OCI-LY7 (cell line): ENCODE results near the gene R3HDM4. TPM values are rescaled to one million over a fixed set of nuclear protein-coding genes. Genes with fewer than 3 reads are reported as not detected.

Experiments used
- BruUV-seq: library from RNA; stranded (reverse); fragments of 400-500 nt; replicated peaks from 2 replicates; lab custom pipeline; 2021; lab: Mats Ljungman, UMichigan
- CTCF ChIA-PET: fragments of 300-600 bp; sonication (Branson Sonifier 250); formaldehyde crosslinking; loops from one replicate; lab custom pipeline; 2022; ENCODE audit warnings: antibody characterized with exemption; ENCODE audit not compliant: unreplicated experiment; lab: Charles Lee
- POLR2A ChIA-PET: fragments of 300-600 bp; sonication (Branson Sonifier 250); formaldehyde crosslinking; loops from one replicate; lab custom pipeline; 2022; ENCODE audit warnings: antibody characterized with exemption; lab: Charles Lee
- DNase-seq: peaks from one replicate; pipeline ENCODE4 v3.0.0-alpha.2; 2015; ENCODE audit warnings: low spot score
- H2AFZ ChIP-seq: fragments of 200-600 bp; sonication (generic), shearing (Covaris generic); 2 replicates; pipeline ENCODE4 v1.6.1; 2014; ENCODE audit warnings: mild to moderate bottlenecking, antibody characterized with exemption, low read length, moderate library complexity
- H3K27ac ChIP-seq: fragments of 200-600 bp; sonication (generic); 2 replicates; pipeline ENCODE4 v1.5.1; 2014; ENCODE audit warnings: mixed run types, low read depth, mild to moderate bottlenecking, moderate library complexity, low read length, inconsistent platforms; ENCODE audit not compliant: poor library complexity, severe bottlenecking
- H3K36me3 ChIP-seq: fragments of 200-600 bp; sonication (generic); 2 replicates; pipeline ENCODE4 v1.6.1; 2014; ENCODE audit warnings: mild to moderate bottlenecking, antibody characterized with exemption, low read length, moderate library complexity, mixed read lengths; ENCODE audit not compliant: insufficient read depth
- H3K4me1 ChIP-seq: fragments of 200-600 bp; sonication (generic); 2 replicates; pipeline ENCODE4 v1.5.1; 2014; ENCODE audit warnings: mild to moderate bottlenecking, low read length; ENCODE audit not compliant: insufficient read depth, poor library complexity, severe bottlenecking
- H3K4me2 ChIP-seq: fragments of 200-600 bp; sonication (generic); 2 replicates; pipeline ENCODE4 v1.6.1; 2014; ENCODE audit warnings: mild to moderate bottlenecking, low read length
- H3K4me3 ChIP-seq: fragments of 200-600 bp; sonication (generic); 2 replicates; pipeline ENCODE4 v1.5.1; 2014; ENCODE audit warnings: mild to moderate bottlenecking, low read depth, low read length; ENCODE audit not compliant: poor library complexity, severe bottlenecking
- H3K79me2 ChIP-seq: fragments of 200-600 bp; sonication (generic); 2 replicates; pipeline ENCODE4 v1.6.1; 2016; ENCODE audit warnings: low read depth, mild to moderate bottlenecking, low read length, moderate library complexity, mixed read lengths; ENCODE audit not compliant: insufficient read depth
- H3K9me2 ChIP-seq: fragments of 200-600 bp; sonication (generic); 2 replicates; pipeline ENCODE4 v1.6.1; 2016; ENCODE audit warnings: mild to moderate bottlenecking, low read length, mixed read lengths; ENCODE audit not compliant: insufficient read depth
- H3K9me3 ChIP-seq: fragments of 200-600 bp; sonication (generic); 2 replicates; pipeline ENCODE4 v1.6.1; 2014; ENCODE audit warnings: mild to moderate bottlenecking, mixed run types, low read length, mixed read lengths
- H4K20me1 ChIP-seq: fragments of 200-600 bp; sonication (generic); 2 replicates; pipeline ENCODE4 v1.6.1; 2014; ENCODE audit warnings: mild to moderate bottlenecking, antibody characterized with exemption, low read length, moderate library complexity, mixed read lengths; ENCODE audit not compliant: insufficient read depth
- CTCF ChIP-seq: fragments of 200-600 bp; sonication (generic); conservative IDR thresholded peaks from 2 replicates; pipeline ENCODE4 v1.5.1; 2014; ENCODE audit warnings: mild to moderate bottlenecking, antibody characterized with exemption, low read length, moderate library complexity, mixed read lengths
- EZH2phosphoT487 ChIP-seq: fragments of 200-600 bp; sonication (generic); IDR thresholded peaks from 2 replicates; pipeline ENCODE4 v1.6.1; 2018; ENCODE audit warnings: low read depth, borderline replicate concordance, mild to moderate bottlenecking, mixed run types, antibody characterized with exemption, low read length, moderate library complexity, mixed read lengths
- intact Hi-C: fragments of 100-400 bp; cut with micrococcal nuclease; formaldehyde crosslinking; loops from one replicate; pipeline ENCODE4 v1.10.0; 2022; ENCODE audit not compliant: unreplicated experiment
- total RNA-seq, 2 experiments: library from RNA; depleted of rRNA in 1 of 2; stranded (reverse); fragments of >200 nt in 1 of 2; shearing (Covaris generic) in 1 of 2; gene quantifications; 2 replicates each; pipeline ENCODE4 v1.2.3, GENCODE V29; 2014 to 2022

Gene R3HDM4
- total RNA-seq, 2 experiments from 2014 or later = 43.5 to 64.9 TPM

GRCh38 chr19:898663-899062 lies 14.4 kb downstream of the R3HDM4 start:
- peaks cover 17% of the 10 kb centered on the region; the same call in 1 of the 2 replicates for H3K36me3 ChIP-seq
- no TSS peak for BruUV-seq
- CTCF ChIA-PET = no interaction called here

GRCh38 chr19:897442-898039 lies 15.5 kb downstream of the R3HDM4 start:
- ChIA-PET POLR2A (no interaction called here), CTCF (no interaction called here)
- Histone ChIP-seq H4K20me1 (no peaks in the 10 kb centered on the region), H3K4me2 (no peak overlapping the region), H3K4me3 (no peak overlapping the region), H3K4me1 (peaks cover 22% of the 10 kb centered on the region), H3K9me3 (no peaks in the 10 kb centered on the region), H2AFZ (no peak overlapping the region), H3K9me2 (no peaks in the 10 kb centered on the region), H3K36me3 (peaks cover 17% of the 10 kb centered on the region; the same call in 1 of the 2 replicates), H3K27ac (no peak overlapping the region), H3K79me2 (no peaks in the 10 kb centered on the region)
- BruUV-seq = no TSS peak
- TF ChIP-seq CTCF (no peak), EZH2phosphoT487 (no peak)
- DNase-seq = no peak
- intact Hi-C loops = no loop called here

More at GRCh38 chr19:898663-899062, 14.4 kb downstream of the R3HDM4 start:
- H2AFZ ChIP-seq = no peak overlapping the region
- H3K27ac ChIP-seq = peak overlapping the region; percentile 54
- intact Hi-C loops = no loop called here
- no peak for TF ChIP-seq EZH2phosphoT487
- no peak for TF ChIP-seq CTCF
- no peaks in the 10 kb centered on the region for H3K9me3 ChIP-seq
- H3K4me3 ChIP-seq = no peak overlapping the region
- peaks cover 22% of the 10 kb centered on the region for H3K4me1 ChIP-seq
- no peaks in the 10 kb centered on the region for H4K20me1 ChIP-seq
- H3K79me2 ChIP-seq = no peaks in the 10 kb centered on the region
- POLR2A ChIA-PET = interaction anchor here (0.7 kb wide), 1 partner anchor 263 kb away, joined by 3 read pairs; no protein-coding TSS in a partner anchor
- peak; percentile 92 for DNase-seq
- no peaks in the 10 kb centered on the region for H3K9me2 ChIP-seq
- H3K4me2 ChIP-seq = peak overlapping the region; percentile 61

- CTCF ChIA-PET = no interaction called here
- no peaks in the 10 kb centered on the region for H4K20me1 ChIP-seq
- no peaks in the 10 kb centered on the region for H3K9me3 ChIP-seq
- peaks cover 25% of the 10 kb centered on the region for H3K4me1 ChIP-seq
- H3K4me3 ChIP-seq = no peak overlapping the region
- 0 out of 2 replicates have a peak, but pooled peaks cover 5% of the 10 kb centered on the region for H3K79me2 ChIP-seq
- no peaks in the 10 kb centered on the region for H3K9me2 ChIP-seq
- intact Hi-C loops = no loop called here
- H3K36me3 ChIP-seq = peaks cover 17% of the 10 kb centered on the region; the same call in 1 of the 2 replicates
- BruUV-seq = no TSS peak
- POLR2A ChIA-PET = no interaction called here
- no peak overlapping the region for H2AFZ ChIP-seq
- no peak overlapping the region for H3K27ac ChIP-seq
- TF ChIP-seq CTCF = no peak
- TF ChIP-seq EZH2phosphoT487 = no peak
- no peak for DNase-seq
- no peak overlapping the region for H3K4me2 ChIP-seq
These were observed 16.0 kb downstream of the R3HDM4 start for GRCh38 chr19:896999-897398.
